Raji (cell line): ENCODE measurements around the gene UTF1.

ENCODE experiments used
- POLR2A ChIP-seq: IDR thresholded peaks from 2 replicates; pipeline ENCODE4 v1.6.1; 2011; ENCODE audit warnings: low read depth, low read length, control low read depth; ENCODE audit not compliant: insufficient read depth

The UTF1 gene

DNA sequence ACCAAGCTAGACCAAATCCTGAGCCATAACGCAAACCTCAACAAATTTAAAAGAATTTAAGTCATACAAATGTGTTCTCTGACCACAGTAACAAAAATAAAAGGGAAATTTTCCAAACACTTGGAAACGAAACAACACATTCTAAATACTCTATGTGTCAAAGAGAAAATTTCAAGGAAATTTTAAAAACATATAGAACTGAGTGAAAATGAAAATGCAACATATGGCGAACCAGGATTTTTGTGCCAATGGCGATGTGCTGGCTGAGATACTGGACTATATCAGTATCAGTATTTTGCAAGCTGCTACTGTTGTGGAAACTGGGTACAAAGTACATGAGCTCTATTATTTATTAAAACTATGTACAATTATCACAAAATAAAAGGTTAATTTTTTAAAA lies 35.9 kb upstream of the UTF1 start:
- no peak for TF ChIP-seq POLR2A

- no peak for TF ChIP-seq POLR2A
These were observed 34.9 kb upstream of the UTF1 start for GRCh38 chr10:133195096-133195495.

DNA sequence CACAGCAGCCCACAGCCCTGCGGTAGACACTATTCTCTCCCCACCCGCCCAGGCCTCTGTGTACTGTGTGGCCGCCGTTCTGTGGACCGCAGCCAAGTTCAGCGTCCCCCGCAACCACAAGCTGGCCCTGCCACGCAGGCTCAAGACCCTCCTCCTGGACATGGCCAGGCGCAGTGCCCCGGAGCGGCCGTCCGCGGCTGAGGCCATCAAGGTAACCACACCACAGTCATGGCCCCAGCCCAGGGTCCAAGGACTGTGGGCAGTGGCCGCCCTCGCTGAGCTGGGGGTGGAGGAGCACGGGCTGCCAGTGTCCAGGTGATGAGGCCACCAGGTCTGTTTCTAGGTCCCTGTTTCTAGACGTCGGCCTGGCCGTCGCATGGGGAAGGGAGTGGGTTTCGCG lies 34.4 kb upstream of the UTF1 start:
- TF ChIP-seq POLR2A: no peak

DNA sequence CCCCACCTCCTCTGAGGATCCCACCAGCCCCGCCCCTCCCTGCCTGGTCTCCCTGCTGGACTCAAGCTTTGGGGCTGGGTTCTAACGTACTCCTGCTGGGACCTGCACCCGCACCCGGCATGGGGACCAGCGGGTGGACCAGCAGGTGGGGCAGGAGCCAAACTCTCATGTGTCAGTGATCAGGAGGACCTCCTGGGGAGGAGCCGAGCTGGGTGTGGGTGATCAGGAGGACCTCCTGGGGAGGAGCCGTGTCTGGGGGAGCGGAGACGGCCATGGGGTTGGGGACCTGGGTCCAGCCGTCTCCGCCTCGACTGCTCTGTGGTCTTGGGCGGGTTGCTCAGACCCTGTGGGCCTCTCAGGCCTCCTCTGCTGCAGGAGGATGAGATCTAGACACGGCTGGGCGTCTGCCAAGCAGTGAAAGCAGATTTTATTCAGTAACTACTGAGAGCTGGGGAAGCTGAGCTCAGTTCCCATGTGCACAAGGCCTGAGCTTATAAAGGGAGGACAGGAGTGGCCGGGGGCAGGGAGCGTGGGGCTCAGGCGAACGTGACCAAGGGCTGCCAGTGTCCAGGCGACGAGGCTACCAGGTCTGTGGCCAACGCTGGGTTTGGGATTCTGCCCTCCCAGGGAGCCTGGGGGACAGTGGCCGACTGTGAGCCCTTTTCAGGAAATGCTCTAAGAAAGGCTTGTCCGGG lies 33.6 kb upstream of the UTF1 start:
- TF ChIP-seq POLR2A: no peak

- TF ChIP-seq POLR2A: no peak
These were observed 32.9 kb upstream of the UTF1 start for GRCh38 chr10:133196936-133197758.

GRCh38 chr10:133197786-133198185 lies 32.2 kb upstream of the UTF1 start:
- no peak for TF ChIP-seq POLR2A

DNA sequence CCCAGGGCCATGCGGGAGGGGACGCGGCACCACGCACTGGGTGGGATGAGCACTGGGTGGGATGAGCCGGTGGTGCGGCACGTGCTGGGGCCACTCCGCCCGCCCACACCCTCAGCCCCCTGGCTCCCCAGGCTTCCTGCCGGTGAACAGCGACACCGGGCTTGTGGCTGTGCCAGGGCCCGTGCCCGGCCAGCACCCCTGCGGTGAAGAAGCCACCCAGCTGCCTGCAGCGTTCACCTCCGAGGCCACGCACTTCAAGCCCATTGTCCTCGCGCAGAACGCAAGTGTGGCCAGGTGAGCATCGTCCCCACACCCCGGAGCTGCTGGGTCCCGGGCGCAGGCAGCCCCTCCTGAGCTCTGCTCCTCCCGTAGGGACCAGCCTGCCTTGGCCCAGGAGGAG lies 31.8 kb upstream of the UTF1 start:
- TF ChIP-seq POLR2A: no peak

- no peak for TF ChIP-seq POLR2A
These were observed 31.2 kb upstream of the UTF1 start for GRCh38 chr10:133198621-133199487.

DNA sequence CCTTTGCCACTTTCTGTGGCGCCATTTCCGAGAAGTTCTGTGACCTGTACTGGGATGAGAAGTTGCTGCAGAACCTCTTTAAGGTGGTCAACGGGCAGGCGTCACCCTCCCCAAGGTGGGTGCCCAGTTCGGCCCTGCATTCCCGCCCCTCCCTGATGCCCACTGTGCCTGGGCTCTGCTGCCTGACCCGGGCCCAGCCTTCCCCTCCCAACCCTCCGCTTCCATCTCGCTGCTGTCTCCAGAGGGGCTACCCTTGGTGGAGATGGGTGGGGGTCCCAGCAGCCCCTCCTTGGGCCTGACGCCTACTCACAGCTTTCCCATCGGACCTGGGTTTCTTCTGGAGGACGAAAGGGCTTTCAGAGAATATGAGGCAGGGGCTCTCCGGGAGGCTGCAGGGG lies 30.5 kb upstream of the UTF1 start:
- TF ChIP-seq POLR2A: no peak

GRCh38 chr10:133199992-133200611 lies 29.9 kb upstream of the UTF1 start:
- no peak for TF ChIP-seq POLR2A

GRCh38 chr10:133200621-133201031 lies 29.4 kb upstream of the UTF1 start:
- no peak for TF ChIP-seq POLR2A

- TF ChIP-seq POLR2A: no peak
These were observed 28.7 kb upstream of the UTF1 start for GRCh38 chr10:133201151-133201947.

- no peak for TF ChIP-seq POLR2A
These were observed 27.9 kb upstream of the UTF1 start for GRCh38 chr10:133201948-133202725.
